ENCODE measurements around the gene SLC38A8.

The SLC38A8 gene

DNA sequence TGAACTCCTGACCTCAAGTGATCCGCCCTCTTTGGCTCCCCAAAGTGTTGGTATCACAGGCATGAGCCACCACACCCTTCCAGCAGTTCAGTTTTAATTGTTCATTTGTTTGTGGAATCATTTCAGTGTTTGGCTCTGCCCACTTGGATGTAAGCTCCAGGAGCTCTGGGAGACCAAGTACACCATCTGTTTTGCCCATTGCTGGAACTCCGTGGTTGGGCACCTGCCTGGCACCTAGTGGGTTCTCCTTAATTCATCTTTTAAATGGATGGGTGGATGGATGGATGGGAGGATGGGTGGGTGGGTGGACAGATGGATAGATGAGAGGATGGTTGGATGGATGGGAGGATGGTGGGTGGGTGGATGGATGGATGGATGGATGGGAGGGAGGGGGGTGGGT is 75.5 kb downstream of the SLC38A8 start:
- no peaks in the 10 kb centered on the region for H3F3A ChIP-seq (ENCODE audit: control insufficient read depth, insufficient read depth)
- H3K27ac ChIP-seq (ENCODE audit: low read depth, low read length) = no peak overlapping the region
- no peak for TF ChIP-seq EZH2phosphoT487 (IDR thresholded peaks at IDR 0.05; ENCODE audit: borderline replicate concordance, low read length)
- TF ChIP-seq, protein P1, sequence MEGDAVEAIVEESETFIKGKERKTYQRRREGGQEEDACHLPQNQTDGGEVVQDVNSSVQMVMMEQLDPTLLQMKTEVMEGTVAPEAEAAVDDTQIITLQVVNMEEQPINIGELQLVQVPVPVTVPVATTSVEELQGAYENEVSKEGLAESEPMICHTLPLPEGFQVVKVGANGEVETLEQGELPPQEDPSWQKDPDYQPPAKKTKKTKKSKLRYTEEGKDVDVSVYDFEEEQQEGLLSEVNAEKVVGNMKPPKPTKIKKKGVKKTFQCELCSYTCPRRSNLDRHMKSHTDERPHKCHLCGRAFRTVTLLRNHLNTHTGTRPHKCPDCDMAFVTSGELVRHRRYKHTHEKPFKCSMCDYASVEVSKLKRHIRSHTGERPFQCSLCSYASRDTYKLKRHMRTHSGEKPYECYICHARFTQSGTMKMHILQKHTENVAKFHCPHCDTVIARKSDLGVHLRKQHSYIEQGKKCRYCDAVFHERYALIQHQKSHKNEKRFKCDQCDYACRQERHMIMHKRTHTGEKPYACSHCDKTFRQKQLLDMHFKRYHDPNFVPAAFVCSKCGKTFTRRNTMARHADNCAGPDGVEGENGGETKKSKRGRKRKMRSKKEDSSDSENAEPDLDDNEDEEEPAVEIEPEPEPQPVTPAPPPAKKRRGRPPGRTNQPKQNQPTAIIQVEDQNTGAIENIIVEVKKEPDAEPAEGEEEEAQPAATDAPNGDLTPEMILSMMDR (IDR thresholded peaks at IDR 0.05; ENCODE audit: low read depth, low read length, poor library complexity, severe bottlenecking) = no peak
- no peaks in the 10 kb centered on the region for H3K4me1 ChIP-seq (ENCODE audit: control insufficient read depth, low read length)
- H3K4me2 ChIP-seq (ENCODE audit: low read length) = no peak overlapping the region
- no peaks in the 10 kb centered on the region for H3K79me2 ChIP-seq (ENCODE audit: control insufficient read depth, low read length)
- H3K9me3 ChIP-seq (ENCODE audit: control insufficient read depth, insufficient read depth, low read length) = no peaks in the 10 kb centered on the region
- H4K20me1 ChIP-seq (ENCODE audit: control insufficient read depth, insufficient read depth, low read depth, low read length) = no peaks in the 10 kb centered on the region
- H3K4me3 ChIP-seq (ENCODE audit: low read length) = no peak overlapping the region
- H3K9me2 ChIP-seq (replicated peaks; ENCODE audit: control insufficient read depth, low read length) = no peaks in the 10 kb centered on the region
- no peaks in the 10 kb centered on the region for H3K27me3 ChIP-seq (ENCODE audit: control insufficient read depth, low read length)
- no peaks in the 10 kb centered on the region for H3K36me3 ChIP-seq (ENCODE audit: control insufficient read depth, low read length)

DNA sequence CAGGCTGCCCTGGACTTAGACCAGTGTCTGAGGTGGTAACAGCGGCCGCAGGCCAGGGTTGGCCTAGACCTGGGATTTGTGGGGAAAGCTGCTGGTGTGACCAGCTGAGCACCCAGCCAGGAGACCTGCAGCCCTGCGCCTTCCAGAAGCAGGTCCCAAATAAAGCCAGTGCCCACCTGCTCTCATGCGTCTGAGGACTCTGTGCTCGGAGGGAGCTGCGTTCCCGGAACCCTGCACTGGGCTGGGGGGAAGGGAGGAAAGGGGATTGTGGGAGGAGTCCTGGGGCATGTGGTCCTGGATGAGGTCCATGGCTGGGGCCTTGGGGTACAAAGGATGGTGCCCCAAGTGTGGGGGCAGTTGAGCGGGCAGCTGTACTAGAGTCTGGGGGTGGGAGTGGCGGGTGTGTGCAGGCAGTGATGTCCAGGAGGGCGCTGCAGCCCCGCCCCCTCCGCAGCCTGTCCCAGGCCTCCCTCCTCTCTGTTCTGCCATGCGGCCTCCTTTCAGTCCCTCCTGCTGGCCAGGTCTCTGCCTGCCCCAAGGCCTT is 76.4 kb downstream of the SLC38A8 start:
- H3K79me2 ChIP-seq (ENCODE audit: control insufficient read depth, low read length) = no peaks in the 10 kb centered on the region
- no peaks in the 10 kb centered on the region for H3K4me1 ChIP-seq (ENCODE audit: control insufficient read depth, low read length)
- H3K27me3 ChIP-seq (ENCODE audit: control insufficient read depth, low read length) = no peaks in the 10 kb centered on the region
- H3F3A ChIP-seq (ENCODE audit: control insufficient read depth, insufficient read depth) = no peaks in the 10 kb centered on the region
- no peaks in the 10 kb centered on the region for H4K20me1 ChIP-seq (ENCODE audit: control insufficient read depth, insufficient read depth, low read depth, low read length)
- TF ChIP-seq, protein P1 (IDR thresholded peaks at IDR 0.05; ENCODE audit: low read depth, low read length, poor library complexity, severe bottlenecking) = no peak
- no peak for TF ChIP-seq EZH2phosphoT487 (IDR thresholded peaks at IDR 0.05; ENCODE audit: borderline replicate concordance, low read length)
- H3K4me2 ChIP-seq (ENCODE audit: low read length) = no peak overlapping the region
- no peaks in the 10 kb centered on the region for H3K9me2 ChIP-seq (replicated peaks; ENCODE audit: control insufficient read depth, low read length)
- no peak overlapping the region for H3K27ac ChIP-seq (ENCODE audit: low read depth, low read length)
- H3K4me3 ChIP-seq (ENCODE audit: low read length) = no peak overlapping the region
- no peaks in the 10 kb centered on the region for H3K9me3 ChIP-seq (ENCODE audit: control insufficient read depth, insufficient read depth, low read length)
- H3K36me3 ChIP-seq (ENCODE audit: control insufficient read depth, low read length) = no peaks in the 10 kb centered on the region

DNA sequence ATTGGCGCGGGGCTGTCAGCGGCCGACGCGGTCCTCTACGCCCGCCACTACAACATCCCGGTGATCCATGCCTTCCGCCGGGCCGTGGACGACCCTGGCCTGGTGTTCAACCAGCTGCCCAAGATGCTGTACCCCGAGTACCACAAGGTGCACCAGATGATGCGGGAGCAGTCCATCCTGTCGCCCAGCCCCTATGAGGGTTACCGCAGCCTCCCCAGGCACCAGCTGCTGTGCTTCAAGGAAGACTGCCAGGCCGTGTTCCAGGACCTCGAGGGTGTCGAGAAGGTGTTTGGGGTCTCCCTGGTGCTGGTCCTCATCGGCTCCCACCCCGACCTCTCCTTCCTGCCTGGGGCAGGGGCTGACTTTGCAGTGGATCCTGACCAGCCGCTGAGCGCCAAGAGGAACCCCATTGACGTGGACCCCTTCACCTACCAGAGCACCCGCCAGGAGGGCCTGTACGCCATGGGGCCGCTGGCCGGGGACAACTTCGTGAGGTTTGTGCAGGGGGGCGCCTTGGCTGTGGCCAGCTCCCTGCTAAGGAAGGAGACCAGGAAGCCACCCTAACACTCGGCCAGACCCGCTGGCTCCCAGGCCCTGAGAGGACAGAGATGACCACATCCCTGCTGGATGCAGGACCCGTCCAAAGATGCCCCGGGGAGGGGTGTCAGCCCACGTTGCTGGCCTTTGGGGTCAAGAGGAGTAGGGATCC is 77.0 kb downstream of the SLC38A8 start:
- Histone ChIP-seq H3K36me3 (ENCODE audit: control insufficient read depth, low read length) (no peaks in the 10 kb centered on the region), H3K27me3 (ENCODE audit: control insufficient read depth, low read length) (no peaks in the 10 kb centered on the region), H3K9me2 (replicated peaks; ENCODE audit: control insufficient read depth, low read length) (no peaks in the 10 kb centered on the region), H3K27ac (ENCODE audit: low read depth, low read length) (no peak overlapping the region), H3K79me2 (ENCODE audit: control insufficient read depth, low read length) (no peaks in the 10 kb centered on the region), H3F3A (ENCODE audit: control insufficient read depth, insufficient read depth) (no peaks in the 10 kb centered on the region), H3K4me1 (ENCODE audit: control insufficient read depth, low read length) (no peaks in the 10 kb centered on the region), H4K20me1 (ENCODE audit: control insufficient read depth, insufficient read depth, low read depth, low read length) (no peaks in the 10 kb centered on the region), H3K9me3 (ENCODE audit: control insufficient read depth, insufficient read depth, low read length) (no peaks in the 10 kb centered on the region), H3K4me2 (ENCODE audit: low read length) (no peak overlapping the region), H3K4me3 (ENCODE audit: low read length) (no peak overlapping the region)
- TF ChIP-seq EZH2phosphoT487 (IDR thresholded peaks at IDR 0.05; ENCODE audit: borderline replicate concordance, low read length) = no peak
- TF ChIP-seq, protein P1 (IDR thresholded peaks at IDR 0.05; ENCODE audit: low read depth, low read length, poor library complexity, severe bottlenecking) = no peak

Data from DOHH2 (cell line).